GM18867 (cell line): ENCODE results near the gene UNC5A.

Experiments
- ATAC-seq: cut with Tn5 transposase; IDR thresholded peaks from one replicate; pipeline ENCODE4 v1.9.1; 2021; ENCODE audit warnings: mild to moderate bottlenecking, moderate library complexity; ENCODE audit not compliant: unreplicated experiment

UNC5A gene

DNA sequence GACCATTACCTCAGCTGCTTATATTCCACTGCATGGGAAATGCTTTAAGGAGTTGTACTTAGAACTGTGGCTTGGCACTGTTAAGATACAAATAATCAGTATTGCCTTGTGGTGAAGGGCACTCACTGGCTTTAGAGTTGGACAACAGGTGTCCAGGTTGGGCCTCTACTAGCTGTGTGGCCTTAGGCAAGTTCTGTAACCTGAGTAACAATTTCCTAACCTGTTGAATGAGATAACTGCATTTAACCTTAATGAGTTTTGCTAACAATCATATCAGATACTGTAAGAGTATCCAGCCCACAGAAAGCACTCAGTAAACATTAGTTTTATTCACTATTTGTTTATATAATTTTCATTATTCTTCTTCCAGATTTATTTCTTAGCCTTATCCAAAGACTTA is 106.0 kb downstream of the UNC5A start:
- no peak for ATAC-seq

DNA sequence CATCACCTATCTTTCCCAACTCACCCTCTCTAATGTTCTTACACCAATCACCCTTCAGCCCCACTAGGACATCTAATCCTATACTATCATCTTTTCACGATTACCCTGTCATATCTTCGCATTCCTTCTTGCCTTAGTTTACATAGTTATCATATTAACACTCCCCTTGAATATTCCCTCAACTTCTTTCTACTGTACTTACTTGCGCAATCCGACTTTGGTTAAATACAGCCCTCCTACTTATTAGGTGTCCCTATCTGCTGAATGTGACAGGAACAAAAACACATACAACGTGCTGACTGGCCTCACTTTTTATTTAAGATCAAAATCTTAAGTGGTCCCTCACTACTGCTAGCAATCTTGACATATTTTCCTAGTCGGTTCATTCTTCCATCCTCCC is 108.3 kb downstream of the UNC5A start:
- no peak for ATAC-seq

DNA sequence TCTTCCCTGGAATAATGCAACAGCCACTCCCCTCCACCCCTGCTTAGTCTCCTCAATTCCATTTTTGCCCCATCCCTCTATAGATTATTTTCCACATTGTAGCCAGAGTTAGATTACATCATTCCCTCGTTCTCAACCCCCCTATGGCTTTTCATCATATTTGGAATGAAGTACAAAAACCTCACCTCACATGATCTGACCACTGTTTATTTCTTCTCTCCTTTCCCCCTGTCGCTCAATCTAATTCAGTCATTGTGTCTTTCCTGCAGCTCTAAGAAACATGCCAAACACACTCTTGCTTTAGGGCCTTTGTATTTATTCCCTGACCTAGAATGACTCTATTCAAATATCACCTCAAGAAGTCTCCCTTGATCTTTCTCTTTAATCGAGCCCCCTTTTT is 111.4 kb downstream of the UNC5A start:
- no peak for ATAC-seq

DNA sequence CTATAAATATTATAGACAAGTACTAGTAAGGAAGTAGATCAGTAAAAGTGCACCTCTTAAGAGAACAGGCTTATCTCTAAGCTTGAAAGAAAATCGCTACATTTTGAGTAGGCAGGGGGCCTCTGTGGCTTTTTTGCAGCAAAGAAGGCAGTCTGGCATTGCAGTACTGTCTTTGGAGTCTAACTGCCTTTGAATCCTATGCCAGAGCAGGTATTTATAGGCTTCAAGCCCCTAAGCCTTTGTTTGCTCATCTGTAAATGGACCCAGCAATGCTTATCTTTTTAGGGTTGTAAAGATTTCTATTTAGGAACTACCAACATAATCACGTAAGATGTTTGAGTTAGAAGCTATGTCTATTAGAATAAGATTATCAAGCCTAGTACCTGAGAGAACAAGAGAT is 112.5 kb downstream of the UNC5A start:
- ATAC-seq = no peak

DNA sequence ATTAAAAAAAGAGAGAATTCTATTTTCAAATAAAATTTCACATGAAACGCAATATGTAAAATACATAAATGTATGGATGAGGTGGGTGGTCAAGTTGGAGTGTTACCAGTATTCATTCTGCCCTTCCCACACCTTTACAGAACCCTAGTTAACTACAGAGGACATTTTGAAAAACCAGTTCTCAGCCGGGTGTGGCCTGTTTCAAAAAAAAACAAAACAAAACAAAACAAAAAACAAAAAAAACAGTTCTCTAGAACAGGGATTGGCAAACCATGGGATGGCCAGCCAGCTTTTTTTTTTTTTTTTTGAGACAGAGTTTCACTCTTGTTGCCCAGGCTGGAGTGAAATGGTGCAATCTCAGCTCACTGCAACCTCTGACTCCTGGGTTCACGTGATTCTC is 117.2 kb downstream of the UNC5A start:
- ATAC-seq = no peak

DNA sequence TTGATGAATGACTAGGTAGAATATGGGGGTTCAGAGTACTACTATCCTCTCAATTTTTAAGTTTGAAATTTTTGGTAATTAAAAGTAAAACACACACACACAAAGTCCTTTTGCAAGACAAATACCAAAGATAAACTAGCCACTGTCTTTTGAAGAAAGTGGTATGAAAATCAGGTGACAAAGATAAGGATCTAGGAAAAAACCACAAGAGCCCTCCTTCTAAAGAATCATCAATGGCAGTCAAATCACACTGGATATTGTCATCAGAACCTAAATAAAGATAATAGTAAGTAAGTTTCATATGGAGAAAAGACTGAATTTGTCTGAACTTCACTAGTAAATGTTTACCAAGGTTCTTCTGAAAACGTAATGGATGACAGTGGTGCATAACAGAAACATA is 119.3 kb downstream of the UNC5A start:
- ATAC-seq = no peak
